Heart right ventricle (tissue), 16 donors: ENCODE data around the gene AKAP1. TPM values are rescaled to one million over a fixed set of nuclear protein-coding genes. Genes with fewer than 3 reads are reported as not detected.
A peak's percentile ranks its signal among the peaks of the same experiment; 100 is the strongest.

ENCODE experiments used
- ATAC-seq, 8 donors: fragments of 200-7000 bp; cut with Tn5 transposase; one replicate each; pipeline ENCODE4 v1.9.1; 2020; ENCODE audit warnings: mild to moderate bottlenecking in 8 of 8, moderate library complexity in 8 of 8, moderate number of reproducible peaks in 1 of 8
- DNase-seq, 2 donors: peaks; one replicate each; pipeline ENCODE4 v3.0.0-alpha.2; 2020
- H3K27ac ChIP-seq, 10 donors: fragments of 200-600 bp; sonication (generic) in 2 of 10; one replicate each; pipeline versions ENCODE4 v1.5.0 to v1.8.0; 2020 to 2022; ENCODE audit warnings: mild to moderate bottlenecking in 3 of 10
- H3K27me3 ChIP-seq, 7 donors: fragments of 200-600 bp; one replicate each; pipeline ENCODE4 v1.8.0; 2021 to 2022; ENCODE audit warnings: mild to moderate bottlenecking in 2 of 7
- H3K36me3 ChIP-seq, 9 donors: fragments of 200-600 bp; sonication (generic) in 1 of 9; one replicate each; pipeline versions ENCODE4 v1.5.0 to v1.8.0; 2020 to 2022; ENCODE audit warnings: mild to moderate bottlenecking in 2 of 9
- H3K4me1 ChIP-seq, 9 donors: fragments of 200-600 bp; sonication (generic) in 1 of 9; one replicate each; pipeline versions ENCODE4 v1.5.0 to v1.8.0; 2020 to 2022; ENCODE audit warnings: mild to moderate bottlenecking in 4 of 9
- H3K4me3 ChIP-seq, 10 donors: fragments of 200-600 bp; sonication (generic) in 2 of 10; one replicate each; pipeline versions ENCODE4 v1.5.0 to v1.8.0; 2020 to 2022; ENCODE audit warnings: mild to moderate bottlenecking in 7 of 10, moderate library complexity in 2 of 10
- H3K9me3 ChIP-seq, 11 donors: fragments of 200-600 bp in 10 of 11; sonication (generic) in 2 of 11; one replicate each; pipeline versions ENCODE4 v1.5.0 to v1.8.0; 2013 to 2022; ENCODE audit warnings: mild to moderate bottlenecking in 2 of 11, control low read depth in 1 of 11, moderate library complexity in 1 of 11
- WGBS, 2 donors: extraction: QIAGEN DNeasy Blood & Tissue Kit; methylation state at CpG; one replicate each; pipeline ENCODE4 v1.1.7; 2013; ENCODE audit warnings: inconsistent platforms in 1 of 2; 5-methylcytosine and 5-hydroxymethylcytosine counted together
- intact Hi-C, 10 donors: fragments of 100-400 bp; cut with DNase I; formaldehyde crosslinking; loops; one replicate each; pipeline versions ENCODE4 v1.11.1 to v1.14.2; 2022
- polyA plus RNA-seq, 2 donors: library from polyadenylated mRNA; stranded (reverse); fragments of 200-250 nt; gene quantifications; one replicate each; pipeline ENCODE4 v1.2.3, GENCODE V29; 2013
- total RNA-seq, 10 donors: library from RNA; stranded (reverse); fragmentation: NEBNext Ultra II Directional in 3 of 10; extraction: Animal tissue kit (Norgen Biotek cat#: 25700) in 3 of 10; gene quantifications; one replicate each; pipeline versions ENCODE4 v1.2.1 to v1.2.4, GENCODE V29; 2021 to 2023
- TF ChIP-seq, protein P1 (sequence below), 9 donors: fragments of 200-600 bp; sonication (generic) in 2 of 9; IDR thresholded peaks; one replicate each; pipeline versions ENCODE4 v1.5.0 to v1.8.0; 2021 to 2022; ENCODE audit warnings: antibody characterized with exemption in 9 of 9, mild to moderate bottlenecking in 5 of 9, moderate library complexity in 1 of 9
- donor health status: Arrhythmogenic right ventricular cardiomyopathy.
- donor health status: ischemic (EF 13 %, LVEDD 7.1; RV severe dilation, severe dysfunction).
- donor health status: healthy with polysubstance abuse.
- donor health status: DM: no; HTN: yes; CAD: no.
- donor health status: DM: no; HTN: no; CAD: no.
- donor health status: ischemic (EF 25% LVEDD 6.9; RV normal size, moderate dysfunction).
- donor health status: ischemic (EF 25% LVEDD 5.7; RV mildly dilated, moderate dysfunction).
- donor health status: healthy.
- donor health status: DM: yes; HTN: yes; CAD: no.
- donor health status: Ischemic cardiomyopathy.
- donor health status: ischemic (EF 35%, LVEDD 5.7; RV mildly dilated, moderate dysfunction).
- donor health status: nonischemic (EF 11% LVEDD 7.7; RV severe dilation, severe dysfunction).
- donor health status: DM: yes; HTN: yes; CAD: no.
- donor health status: PGD.
- donor health status: ischemic (EF 29% LVEDD 5.4; RV normal size, mild dysfunction).
- donor health status: nonischemic (EF 23%, LVEDD 6.1; RV moderate dilation, normal function).

The AKAP1 gene
- total and polyA plus RNA-seq, 12 donors = 31.0 to 234 (median 153) TPM

DNA sequence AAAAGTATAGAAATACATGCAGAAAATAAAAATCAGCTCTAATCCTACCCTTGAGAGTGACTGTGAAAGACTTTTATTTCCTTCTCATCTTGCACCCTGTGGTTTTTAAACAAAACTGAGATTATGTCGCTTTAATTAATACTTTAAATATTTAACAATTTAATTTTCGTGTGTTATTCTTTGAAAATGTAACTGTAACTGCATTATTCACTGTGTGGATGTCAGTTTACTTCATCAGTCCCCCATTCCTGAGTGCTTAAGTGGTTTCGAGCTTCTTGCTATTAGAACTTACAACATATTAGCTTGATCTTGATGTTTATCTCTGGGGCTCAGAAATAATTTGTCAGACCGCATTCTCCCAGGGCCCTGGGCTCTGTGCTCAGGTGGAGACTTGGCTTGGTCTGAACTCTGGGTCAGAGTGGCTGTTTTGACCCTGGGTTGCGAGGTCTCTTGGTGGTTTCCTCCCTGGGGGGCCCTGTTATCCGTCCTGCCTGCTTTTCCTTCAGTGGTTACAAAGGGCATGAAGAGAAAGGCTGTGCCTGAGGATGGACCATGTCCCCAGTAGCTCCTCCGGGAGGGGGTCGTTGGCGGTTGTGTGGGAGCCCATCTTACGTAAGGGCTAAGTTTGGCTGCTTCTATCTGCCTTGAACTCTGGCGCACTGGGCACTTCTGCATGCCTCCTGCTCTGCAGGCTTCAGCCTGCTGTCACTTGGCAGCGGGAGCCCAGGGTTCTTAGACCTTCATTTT lies 25.7 kb downstream of the AKAP1 start:
- DNase-seq (peak; percentile 40 to 45), ATAC-seq (peak; percentile 17 to 57 (median 36))
- TF ChIP-seq, protein P1, sequence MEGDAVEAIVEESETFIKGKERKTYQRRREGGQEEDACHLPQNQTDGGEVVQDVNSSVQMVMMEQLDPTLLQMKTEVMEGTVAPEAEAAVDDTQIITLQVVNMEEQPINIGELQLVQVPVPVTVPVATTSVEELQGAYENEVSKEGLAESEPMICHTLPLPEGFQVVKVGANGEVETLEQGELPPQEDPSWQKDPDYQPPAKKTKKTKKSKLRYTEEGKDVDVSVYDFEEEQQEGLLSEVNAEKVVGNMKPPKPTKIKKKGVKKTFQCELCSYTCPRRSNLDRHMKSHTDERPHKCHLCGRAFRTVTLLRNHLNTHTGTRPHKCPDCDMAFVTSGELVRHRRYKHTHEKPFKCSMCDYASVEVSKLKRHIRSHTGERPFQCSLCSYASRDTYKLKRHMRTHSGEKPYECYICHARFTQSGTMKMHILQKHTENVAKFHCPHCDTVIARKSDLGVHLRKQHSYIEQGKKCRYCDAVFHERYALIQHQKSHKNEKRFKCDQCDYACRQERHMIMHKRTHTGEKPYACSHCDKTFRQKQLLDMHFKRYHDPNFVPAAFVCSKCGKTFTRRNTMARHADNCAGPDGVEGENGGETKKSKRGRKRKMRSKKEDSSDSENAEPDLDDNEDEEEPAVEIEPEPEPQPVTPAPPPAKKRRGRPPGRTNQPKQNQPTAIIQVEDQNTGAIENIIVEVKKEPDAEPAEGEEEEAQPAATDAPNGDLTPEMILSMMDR (IDR thresholded peaks at IDR 0.05) = no peak
- Histone ChIP-seq H3K27me3 (no peaks in the 10 kb centered on the region), H3K4me3 (no peak overlapping the region), H3K27ac (peak overlapping the region; percentile 12 to 92 (median 86)), H3K36me3 (peaks cover 0 to 59% (median 7%) of the 10 kb centered on the region in 9 donors), H3K4me1 (peaks cover 30 to 100% (median 83%) of the 10 kb centered on the region in 9 donors), H3K9me3 (no peaks in the 10 kb centered on the region)
- WGBS, 2 donors = 51 to 66% methylated on average over 12 of the region's 12 CpGs
- intact Hi-C loops = loop anchor here in 7 of 10 donors (1.0 to 10.0 kb wide), 6 partner anchors 12 to 884 kb away; no protein-coding TSS in a partner anchor

DNA sequence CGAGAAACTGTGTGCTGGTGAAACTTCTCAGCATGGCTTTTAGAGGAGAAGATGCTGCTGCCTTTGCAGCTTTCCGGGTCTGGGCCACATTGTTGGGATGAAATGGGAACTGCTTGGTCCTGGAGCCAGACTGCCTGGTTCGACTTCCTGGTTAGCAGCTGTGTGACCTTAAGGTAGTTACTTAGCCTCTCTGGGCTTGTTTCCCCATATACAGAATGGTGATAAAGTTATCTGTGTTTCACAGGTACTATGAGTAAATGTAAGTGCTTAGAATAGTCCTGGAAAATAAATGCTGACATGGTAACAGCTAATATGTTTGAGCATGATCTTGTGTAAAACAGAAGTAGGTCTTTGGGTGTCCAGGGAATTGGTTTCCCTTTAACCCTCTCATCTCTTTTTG lies 26.3 kb downstream of the AKAP1 start:
- Histone ChIP-seq H3K27me3 (no peaks in the 10 kb centered on the region), H3K36me3 (peaks cover 0 to 65% (median 13%) of the 10 kb centered on the region in 9 donors), H3K9me3 (no peaks in the 10 kb centered on the region), H3K4me1 (peaks cover 30 to 98% (median 83%) of the 10 kb centered on the region in 9 donors), H3K27ac (peak overlapping the region in 9 of 10 donors; percentile 78 to 92 (median 86)), H3K4me3 (no peak overlapping the region)
- ATAC-seq (no peak), DNase-seq (no peak)
- intact Hi-C loops = loop anchor here in 7 of 10 donors (2.0 to 10.0 kb wide), 5 partner anchors 97 to 883 kb away; no protein-coding TSS in a partner anchor
- 52 to 72% methylated on average over 3 of the region's 3 CpGs for WGBS, 2 donors
- TF ChIP-seq, protein P1 (IDR thresholded peaks at IDR 0.05) = no peak

DNA sequence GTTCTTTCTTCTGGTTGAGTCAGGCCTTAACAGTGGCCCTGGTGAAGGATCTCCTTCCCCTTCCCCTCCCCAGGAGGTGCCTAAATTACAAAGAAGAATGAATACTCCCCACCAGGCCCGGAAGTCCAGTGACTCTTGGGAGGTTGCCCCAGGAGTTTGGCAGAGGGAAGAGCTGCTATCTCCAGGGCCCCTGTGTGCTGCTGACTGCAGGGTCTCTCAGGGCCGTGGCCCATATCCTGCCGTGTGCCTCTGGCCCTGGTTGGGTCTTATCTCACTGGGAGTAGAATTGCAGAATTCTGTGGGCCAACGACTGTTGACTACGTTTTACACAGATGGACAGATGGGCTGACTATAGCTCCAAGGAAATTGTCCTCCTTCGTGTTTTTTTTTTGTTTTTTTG lies 28.0 kb downstream of the AKAP1 start:
- TF ChIP-seq, protein P1 (IDR thresholded peaks at IDR 0.05) = no peak
- peak in 1 of 8 donors; percentile 41 for ATAC-seq
- H3K4me1 ChIP-seq = peaks cover 30 to 82% (median 69%) of the 10 kb centered on the region in 9 donors
- no peak overlapping the region for H3K4me3 ChIP-seq
- peaks cover 0 to 67% (median 27%) of the 10 kb centered on the region in 9 donors for H3K36me3 ChIP-seq
- peak overlapping the region in 6 of 10 donors; percentile 1 to 92 (median 68) for H3K27ac ChIP-seq
- H3K9me3 ChIP-seq = no peaks in the 10 kb centered on the region
- DNase-seq = no peak
- intact Hi-C loops = loop anchor here in 6 of 10 donors (5.0 to 10.0 kb wide), 4 partner anchors 98 to 882 kb away; no protein-coding TSS in a partner anchor
- 46 to 68% methylated on average over 6 of the region's 6 CpGs for WGBS, 2 donors
- H3K27me3 ChIP-seq = no peaks in the 10 kb centered on the region

DNA sequence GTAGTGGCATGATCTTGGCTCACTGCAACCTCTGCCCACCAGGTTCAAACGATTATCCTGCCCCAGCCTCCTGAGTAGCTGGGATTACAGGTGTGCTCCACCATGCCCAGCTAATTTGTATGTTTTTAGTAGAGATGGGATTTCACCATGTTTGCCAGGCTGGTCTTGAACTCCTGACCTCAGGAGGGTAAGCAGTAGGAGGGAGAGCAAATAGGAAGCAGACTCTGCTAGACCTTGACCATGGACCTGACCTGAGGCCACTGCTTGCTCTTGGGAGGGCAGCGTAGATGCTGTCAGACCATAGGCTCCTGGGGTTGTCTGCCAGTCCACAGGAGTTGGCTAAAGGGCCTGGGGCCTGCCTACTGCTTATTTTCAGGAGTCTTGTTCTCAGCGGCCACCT lies 28.6 kb downstream of the AKAP1 start:
- WGBS, 2 donors = 93 to 95% methylated on average over 3 of the region's 3 CpGs

More for the DNA sequence above, 28.6 kb downstream of the AKAP1 start:
- H3K27me3 ChIP-seq = no peaks in the 10 kb centered on the region
- H3K27ac ChIP-seq = peak overlapping the region in 7 of 10 donors; percentile 24 to 86 (median 56)
- no peak for ATAC-seq
- no peak overlapping the region for H3K4me3 ChIP-seq
- H3K36me3 ChIP-seq = peaks cover 0 to 73% (median 34%) of the 10 kb centered on the region in 9 donors
- intact Hi-C loops = loop anchor here in 6 of 10 donors (5.0 to 10.0 kb wide), 4 partner anchors 99 to 881 kb away; no protein-coding TSS in a partner anchor
- no peak for DNase-seq
- peaks cover 26 to 76% (median 62%) of the 10 kb centered on the region in 9 donors for H3K4me1 ChIP-seq
- TF ChIP-seq, protein P1 (IDR thresholded peaks at IDR 0.05) = no peak
- no peaks in the 10 kb centered on the region for H3K9me3 ChIP-seq
